Inflammatory macrophage treated with lipopolysaccharide for 1 hour (primary cell): ENCODE measurements around the gene TLR1.
"Not testable (repeated sequence)": the region's sequence is repeated elsewhere in the genome, so short reads cannot be mapped to it uniquely, and the experiment has no call there.

Experiments used
- DNase-seq, 2 donors: peaks; one replicate each; pipeline ENCODE4 v3.0.0-alpha.2; 2020 to 2022

The TLR1 gene

GRCh38 chr4:38774181-38774955 lies 30.2 kb downstream of the TLR1 start:
- DNase-seq: peak; percentile 56 to 70

GRCh38 chr4:38770281-38770680 lies 34.3 kb downstream of the TLR1 start:
- DNase-seq: not testable (repeated sequence)

DNA sequence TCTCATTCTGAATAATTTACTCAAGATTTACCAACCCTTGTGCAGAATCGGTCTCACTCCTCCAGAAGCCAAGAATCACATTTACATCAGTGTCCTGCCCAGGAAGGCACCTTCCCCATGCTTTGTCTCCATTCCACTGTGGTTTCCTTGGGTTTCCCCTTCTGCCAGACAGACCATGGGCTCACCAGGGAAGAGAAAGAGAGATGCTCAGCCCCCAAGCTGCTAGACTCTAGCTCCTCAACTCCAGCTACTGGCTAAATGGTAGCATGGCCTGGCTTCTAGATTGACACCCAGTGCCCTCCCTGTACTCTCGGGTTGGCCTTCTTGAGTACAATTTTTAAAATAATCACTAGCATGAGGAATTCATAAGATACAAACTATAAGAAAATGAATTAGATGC lies 34.7 kb downstream of the TLR1 start:
- DNase-seq: peak; percentile 29 to 65

DNA sequence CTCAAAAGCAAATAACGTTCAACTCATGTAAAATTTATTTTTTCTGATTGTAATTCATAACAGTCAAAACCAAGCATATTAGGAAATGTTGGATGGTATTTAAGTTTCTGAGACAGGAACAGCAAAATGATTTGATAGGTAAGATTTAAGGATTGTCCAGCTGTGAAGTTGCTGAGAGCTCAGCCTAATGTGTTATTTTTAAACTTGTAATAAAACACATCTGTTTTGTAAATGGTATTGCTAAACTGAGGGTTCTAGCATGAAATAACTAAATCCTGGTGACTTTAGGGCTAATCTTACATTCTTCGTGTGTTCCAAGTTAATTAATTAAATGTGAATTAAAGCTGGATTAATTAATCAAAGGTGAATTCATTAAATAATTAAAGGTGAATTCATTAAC lies 35.1 kb downstream of the TLR1 start:
- no peak for DNase-seq

GRCh38 chr4:38768968-38769394 lies 35.6 kb downstream of the TLR1 start:
- peak; percentile 75 to 88 for DNase-seq

GRCh38 chr4:38766940-38767339 lies 37.7 kb downstream of the TLR1 start:
- DNase-seq: not testable (repeated sequence)

- peak in 1 of 2 donors; percentile 53 for DNase-seq
Measured at GRCh38 chr4:38765382-38765781, 39.2 kb downstream of the TLR1 start.

- no peak for DNase-seq
Measured at GRCh38 chr4:38764277-38764676, 40.3 kb downstream of the TLR1 start.

GRCh38 chr4:38762560-38762959 lies 42.0 kb downstream of the TLR1 start:
- DNase-seq: no peak

- DNase-seq: no peak
Measured at GRCh38 chr4:38759790-38760122, 44.8 kb downstream of the TLR1 start.

DNA sequence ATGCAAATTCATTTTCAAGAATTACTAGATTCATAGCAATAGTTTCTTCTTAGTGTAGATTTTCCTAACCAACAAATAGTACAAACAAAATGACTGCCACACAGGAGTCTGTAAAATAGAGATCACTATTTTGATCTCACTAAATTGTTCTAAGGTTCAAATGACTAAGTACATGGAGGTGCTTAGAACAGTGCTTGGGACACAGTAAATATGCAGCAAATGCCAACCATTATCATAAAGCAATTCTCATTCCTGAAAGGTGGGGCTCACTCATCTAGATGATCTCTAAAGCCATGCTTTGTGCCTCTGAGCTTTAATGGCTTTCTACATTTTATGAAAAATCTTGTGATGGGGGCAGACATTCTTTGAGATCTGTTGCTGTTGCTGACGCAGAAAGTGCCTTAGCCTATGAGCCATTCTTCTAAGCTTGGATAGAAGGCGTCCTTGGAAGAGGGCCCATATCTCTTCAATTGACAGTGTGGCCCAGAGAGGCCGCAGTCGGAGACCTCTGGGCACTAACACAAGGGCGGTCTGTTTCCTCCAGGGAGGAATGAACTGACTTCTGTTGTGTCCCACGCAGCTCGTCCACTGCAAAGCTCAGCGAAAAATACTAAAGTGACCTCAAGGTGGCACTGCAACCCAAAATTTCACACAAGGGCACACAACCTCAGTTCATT lies 45.3 kb downstream of the TLR1 start:
- peak; percentile 65 to 88 for DNase-seq

DNA sequence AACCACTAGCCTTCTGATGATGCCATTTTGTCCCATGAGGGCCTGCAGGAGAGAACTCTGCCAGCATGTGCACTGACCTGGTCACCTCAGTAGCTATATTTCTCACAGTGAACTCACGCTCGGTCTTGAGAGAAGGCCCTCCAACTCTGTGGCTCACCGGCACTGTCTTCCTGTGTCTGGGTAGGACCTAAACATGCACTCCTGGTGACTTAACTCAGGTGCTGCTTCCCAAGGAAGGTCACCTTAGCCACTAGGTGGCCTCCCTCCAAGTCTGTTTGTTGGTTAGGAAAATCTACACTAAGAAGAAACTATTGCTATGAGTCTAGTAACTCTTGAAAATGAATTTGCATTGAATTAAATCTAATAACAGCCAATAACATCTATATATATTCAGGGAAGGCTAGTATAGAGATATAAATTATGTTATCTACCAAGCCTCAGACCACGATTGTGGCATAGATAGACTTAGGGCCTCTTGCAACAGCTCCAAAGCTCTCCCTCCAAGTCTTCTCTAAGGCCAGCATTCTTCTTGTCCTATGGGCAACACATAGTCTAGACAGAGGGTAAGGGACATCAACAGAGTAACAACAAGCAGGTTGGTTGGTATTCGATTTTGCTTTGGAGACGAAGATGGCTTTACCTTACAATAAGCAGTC lies 46.5 kb downstream of the TLR1 start:
- no peak for DNase-seq

DNA sequence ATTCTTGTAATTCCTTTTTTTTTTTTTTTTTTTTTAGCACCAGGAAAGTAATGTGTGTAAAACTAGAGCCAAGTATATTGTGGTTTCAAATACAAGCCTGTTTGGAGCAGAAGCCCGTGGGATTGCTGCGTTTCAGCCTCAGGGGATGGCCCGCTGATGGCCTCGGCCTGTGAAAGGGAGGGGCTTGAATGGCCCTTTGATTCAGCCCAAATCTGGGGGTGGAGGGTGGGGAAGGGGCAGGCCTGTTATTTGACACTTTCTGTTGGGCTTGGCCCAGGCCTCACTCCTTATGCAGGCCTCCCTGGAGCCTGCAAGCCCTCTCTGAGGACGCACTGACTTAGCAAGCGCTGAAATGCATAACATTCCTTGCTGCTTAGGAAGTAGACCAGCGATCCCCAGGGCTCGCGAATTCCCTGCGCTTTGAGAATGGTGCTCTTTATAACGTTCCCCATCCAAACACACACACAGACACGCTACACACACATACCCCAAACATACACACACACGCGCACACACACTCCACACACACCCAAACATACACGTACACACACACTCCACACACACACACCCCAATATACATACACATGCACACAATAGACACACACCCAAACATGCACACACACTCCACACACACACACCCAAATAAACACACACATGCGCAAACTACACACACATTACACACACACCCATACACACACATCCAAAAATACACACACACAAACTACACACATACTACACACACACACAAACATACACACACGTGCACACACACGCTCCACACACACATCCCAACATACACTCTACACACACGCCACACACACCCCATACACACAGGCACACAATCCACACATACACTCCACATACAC lies 51.4 kb downstream of the TLR1 start:
- no peak for DNase-seq

DNA sequence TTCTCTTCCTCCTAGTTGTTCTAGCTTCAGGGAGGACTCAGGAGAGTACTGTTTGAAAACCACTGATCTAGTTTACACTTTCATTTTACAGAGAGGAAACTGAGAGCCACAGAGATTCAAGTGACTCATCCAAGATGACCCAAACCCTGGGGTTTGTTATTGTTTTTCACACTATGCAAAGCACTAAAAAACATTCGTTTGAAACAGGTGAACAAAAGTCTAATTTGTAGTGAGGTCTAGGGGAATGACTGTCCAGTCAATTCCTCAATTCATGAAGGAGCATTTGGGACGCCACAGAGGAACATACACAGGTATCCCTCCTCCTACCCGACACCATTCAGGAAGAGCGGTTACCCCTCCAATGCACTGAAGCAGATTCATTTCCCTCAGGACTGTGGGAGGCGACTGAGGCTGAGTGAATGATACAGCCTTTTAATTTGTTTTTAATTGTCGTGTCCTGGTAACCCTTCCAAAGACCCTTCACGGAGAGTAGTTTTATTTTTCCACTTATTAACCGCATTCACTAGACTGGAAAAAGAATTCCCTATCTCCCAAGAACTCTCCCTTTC lies 52.1 kb downstream of the TLR1 start:
- DNase-seq: peak; percentile 49 to 59

GRCh38 chr4:38751341-38752010 lies 53.1 kb downstream of the TLR1 start:
- DNase-seq: no peak

DNA sequence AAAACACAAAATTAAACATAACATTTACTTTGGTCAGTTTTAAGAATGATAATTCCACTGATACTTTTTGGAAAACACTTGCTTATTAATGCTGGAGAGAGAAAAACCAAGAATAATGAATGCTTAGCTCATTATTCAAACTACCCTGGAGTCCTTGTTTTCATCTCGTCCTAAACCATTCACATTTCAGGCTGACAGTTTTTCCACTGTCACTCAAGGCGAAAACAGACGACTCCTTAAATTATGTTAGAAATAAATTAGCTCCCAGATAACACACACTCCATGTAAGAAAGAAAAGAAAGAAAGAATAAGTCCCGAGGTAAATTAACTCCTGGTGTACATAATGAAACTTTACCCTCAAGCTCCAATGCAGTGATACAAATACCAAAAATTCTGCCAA lies 55.3 kb downstream of the TLR1 start:
- DNase-seq: no peak

- no peak for DNase-seq
Measured at GRCh38 chr4:38747629-38748028, 57.0 kb downstream of the TLR1 start.
